Chondrocyte (in vitro differentiated cells): Measurements from ENCODE around the gene TMEM178B. TPM values are rescaled to one million over a fixed set of nuclear protein-coding genes. Genes with fewer than 3 reads are reported as not detected.

Source experiments
- DNase-seq: peaks from one replicate; pipeline ENCODE4 v3.0.0; 2021; ENCODE audit warnings: mixed read lengths, low spot score
- H3K27ac Mint-ChIP-seq: one replicate; pipeline ENCODE4 v1.8.0; 2021; ENCODE audit warnings: mild to moderate bottlenecking, moderate library complexity, mixed read lengths; ENCODE audit not compliant: unreplicated experiment
- H3K27me3 Mint-ChIP-seq: 2 replicates; pipeline ENCODE4 v1.8.0; 2021; ENCODE audit warnings: low read depth, mixed read lengths
- H3K36me3 Mint-ChIP-seq: 2 replicates; pipeline ENCODE4 v1.8.0; 2021; ENCODE audit warnings: low read depth, mixed read lengths
- H3K4me1 Mint-ChIP-seq: 2 replicates; pipeline ENCODE4 v1.8.0; 2021; ENCODE audit warnings: low read depth, mild to moderate bottlenecking, mixed read lengths
- H3K4me3 Mint-ChIP-seq: one replicate; pipeline ENCODE4 v1.8.0; 2021; ENCODE audit warnings: mild to moderate bottlenecking, moderate library complexity, mixed read lengths; ENCODE audit not compliant: unreplicated experiment
- H3K9me3 Mint-ChIP-seq: 2 replicates; pipeline ENCODE4 v1.8.0; 2021; ENCODE audit warnings: low read depth, mixed read lengths
- CTCF ChIP-seq: fragments of 200-600 bp; sonication (generic); IDR thresholded peaks from 2 replicates; pipeline ENCODE4 v1.5.0; 2021; ENCODE audit warnings: antibody characterized with exemption, mild to moderate bottlenecking, moderate library complexity
- total RNA-seq: library from RNA; stranded (reverse); gene quantifications from 3 replicates; pipeline ENCODE4 v1.2.1, GENCODE V29; 2021

Gene TMEM178B
- total RNA-seq, 1 donor from 2014 or later: 0.92 TPM

GRCh38 chr7:141235656-141236055 is 161.8 kb downstream of the TMEM178B start:
- no peaks in the 10 kb centered on the region for H3K36me3 Mint-ChIP-seq
- H3K27me3 Mint-ChIP-seq: peaks cover 25% of the 10 kb centered on the region
- peaks cover 4% of the 10 kb centered on the region for H3K4me1 Mint-ChIP-seq
- no peaks in the 10 kb centered on the region for H3K9me3 Mint-ChIP-seq
- H3K4me3 Mint-ChIP-seq: no peak overlapping the region
- DNase-seq: no peak
- H3K27ac Mint-ChIP-seq: no peak overlapping the region
- no peak for TF ChIP-seq CTCF

- H3K4me1 Mint-ChIP-seq: no peaks in the 10 kb centered on the region
- no peak for DNase-seq
- peaks cover 17% of the 10 kb centered on the region for H3K27me3 Mint-ChIP-seq
- H3K27ac Mint-ChIP-seq: no peak overlapping the region
- no peaks in the 10 kb centered on the region for H3K9me3 Mint-ChIP-seq
- no peak overlapping the region for H3K4me3 Mint-ChIP-seq
- H3K36me3 Mint-ChIP-seq: no peaks in the 10 kb centered on the region
- TF ChIP-seq CTCF: no peak
Observed at GRCh38 chr7:141238596-141239243, 164.9 kb downstream of the TMEM178B start.

- no peak for TF ChIP-seq CTCF
- no peak overlapping the region for H3K27ac Mint-ChIP-seq
- no peak overlapping the region for H3K4me3 Mint-ChIP-seq
- no peaks in the 10 kb centered on the region for H3K9me3 Mint-ChIP-seq
- no peaks in the 10 kb centered on the region for H3K4me1 Mint-ChIP-seq
- H3K27me3 Mint-ChIP-seq: peaks cover 15% of the 10 kb centered on the region
- no peak for DNase-seq
- H3K36me3 Mint-ChIP-seq: no peaks in the 10 kb centered on the region
Observed at GRCh38 chr7:141239661-141240060, 165.8 kb downstream of the TMEM178B start.

- no peaks in the 10 kb centered on the region for H3K4me1 Mint-ChIP-seq
- no peak overlapping the region for H3K27ac Mint-ChIP-seq
- DNase-seq: no peak
- no peaks in the 10 kb centered on the region for H3K36me3 Mint-ChIP-seq
- H3K4me3 Mint-ChIP-seq: no peak overlapping the region
- TF ChIP-seq CTCF: no peak
- H3K9me3 Mint-ChIP-seq: no peaks in the 10 kb centered on the region
- peaks cover 9% of the 10 kb centered on the region for H3K27me3 Mint-ChIP-seq
Observed at GRCh38 chr7:141242568-141242967, 168.7 kb downstream of the TMEM178B start.

GRCh38 chr7:141243368-141243767 is 169.5 kb downstream of the TMEM178B start:
- Mint-ChIP-seq H3K27ac (no peak overlapping the region), H3K9me3 (no peaks in the 10 kb centered on the region), H3K4me1 (no peaks in the 10 kb centered on the region), H3K27me3 (peaks cover 9% of the 10 kb centered on the region), H3K36me3 (no peaks in the 10 kb centered on the region), H3K4me3 (no peak overlapping the region)
- no peak for DNase-seq
- no peak for TF ChIP-seq CTCF
